ENCODE data around the gene ADAMTS16. TPM values are rescaled to one million over a fixed set of nuclear protein-coding genes. Genes with fewer than 3 reads are reported as not detected.

The ADAMTS16 gene
- total and polyA plus RNA-seq, 2 experiments from 2014 or later: 2.2 to 5.9 TPM

DNA sequence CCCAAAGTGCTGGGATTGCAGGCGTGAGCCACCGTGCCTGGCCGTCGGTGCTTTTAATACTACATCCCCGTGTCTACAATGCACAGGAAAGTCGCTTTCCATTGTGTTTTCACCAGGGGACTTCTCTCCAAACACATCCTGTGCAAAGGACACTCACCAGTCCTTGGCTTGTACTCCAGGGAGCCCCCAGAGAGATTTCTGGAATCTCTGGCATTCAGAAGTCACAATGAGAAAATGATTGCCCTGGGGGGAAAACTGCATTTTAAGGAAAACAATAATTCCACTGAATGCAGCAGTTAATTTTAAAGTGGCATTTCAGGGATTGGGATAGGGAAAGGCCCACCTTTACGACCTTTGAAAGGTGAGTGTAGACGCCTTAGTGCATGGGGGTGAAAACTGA lies 112.0 kb downstream of the ADAMTS16 start:
- TF ChIP-seq, protein P1, sequence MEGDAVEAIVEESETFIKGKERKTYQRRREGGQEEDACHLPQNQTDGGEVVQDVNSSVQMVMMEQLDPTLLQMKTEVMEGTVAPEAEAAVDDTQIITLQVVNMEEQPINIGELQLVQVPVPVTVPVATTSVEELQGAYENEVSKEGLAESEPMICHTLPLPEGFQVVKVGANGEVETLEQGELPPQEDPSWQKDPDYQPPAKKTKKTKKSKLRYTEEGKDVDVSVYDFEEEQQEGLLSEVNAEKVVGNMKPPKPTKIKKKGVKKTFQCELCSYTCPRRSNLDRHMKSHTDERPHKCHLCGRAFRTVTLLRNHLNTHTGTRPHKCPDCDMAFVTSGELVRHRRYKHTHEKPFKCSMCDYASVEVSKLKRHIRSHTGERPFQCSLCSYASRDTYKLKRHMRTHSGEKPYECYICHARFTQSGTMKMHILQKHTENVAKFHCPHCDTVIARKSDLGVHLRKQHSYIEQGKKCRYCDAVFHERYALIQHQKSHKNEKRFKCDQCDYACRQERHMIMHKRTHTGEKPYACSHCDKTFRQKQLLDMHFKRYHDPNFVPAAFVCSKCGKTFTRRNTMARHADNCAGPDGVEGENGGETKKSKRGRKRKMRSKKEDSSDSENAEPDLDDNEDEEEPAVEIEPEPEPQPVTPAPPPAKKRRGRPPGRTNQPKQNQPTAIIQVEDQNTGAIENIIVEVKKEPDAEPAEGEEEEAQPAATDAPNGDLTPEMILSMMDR (IDR thresholded peaks at IDR 0.05; ENCODE audit: poor library complexity): no peak
- no peak for TF ChIP-seq EZH2phosphoT487 (IDR thresholded peaks at IDR 0.05; ENCODE audit: low read depth, severe bottlenecking, unreplicated experiment)
- no peak for TF ChIP-seq EZH2 (IDR thresholded peaks at IDR 0.05; ENCODE audit: borderline replicate concordance)
- Histone ChIP-seq H3K9me3 (ENCODE audit: low read depth) (peaks cover 10% of the 10 kb centered on the region), H3K79me2 (no peaks in the 10 kb centered on the region), H3K4me1 (ENCODE audit: insufficient read depth) (no peaks in the 10 kb centered on the region), H3K4me3 (no peak overlapping the region), H2AFZ (no peak overlapping the region), H3K36me3 (replicated peaks; ENCODE audit: insufficient read depth, low read depth) (no peaks in the 10 kb centered on the region), H3K4me2 (no peak overlapping the region), H3K27ac (no peak overlapping the region), H3K27me3 (no peaks in the 10 kb centered on the region), H3K9me2 (replicated peaks; ENCODE audit: insufficient read depth) (no peaks in the 10 kb centered on the region), H4K20me1 (ENCODE audit: insufficient read depth, poor library complexity, severe bottlenecking) (no peaks in the 10 kb centered on the region)
- 72% methylated on average over 8 of the region's 8 CpGs for WGBS (ENCODE audit: low lambda C conversion rate, missing lambda C conversion rate)
- no peak for DNase-seq (ENCODE audit: low spot score)

DNA sequence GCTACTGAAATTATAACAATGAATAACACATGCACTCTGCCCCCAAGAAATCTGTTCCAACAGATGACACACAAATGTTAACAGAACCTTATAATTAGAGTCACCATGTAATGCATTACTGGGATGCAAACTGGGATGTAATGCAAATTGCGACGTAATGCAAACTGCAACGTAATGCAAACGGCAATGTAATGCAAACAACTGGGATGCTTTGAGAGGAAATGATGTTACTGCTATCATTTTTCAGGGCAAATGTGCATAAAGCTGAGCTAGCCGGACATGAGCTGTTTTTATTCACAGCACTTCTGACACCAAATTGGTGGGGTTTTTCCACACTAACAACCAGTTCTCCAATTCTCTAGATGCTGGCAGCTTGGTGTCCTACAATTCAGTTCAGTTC lies 117.2 kb downstream of the ADAMTS16 start:
- Histone ChIP-seq H3K9me3 (ENCODE audit: low read depth) (peaks cover 10% of the 10 kb centered on the region), H3K9me2 (replicated peaks; ENCODE audit: insufficient read depth) (no peaks in the 10 kb centered on the region), H4K20me1 (ENCODE audit: insufficient read depth, poor library complexity, severe bottlenecking) (no peaks in the 10 kb centered on the region), H3K4me2 (no peak overlapping the region), H3K27me3 (no peaks in the 10 kb centered on the region), H3K4me3 (no peak overlapping the region), H2AFZ (no peak overlapping the region), H3K27ac (no peak overlapping the region), H3K79me2 (no peaks in the 10 kb centered on the region), H3K4me1 (ENCODE audit: insufficient read depth) (no peaks in the 10 kb centered on the region), H3K36me3 (replicated peaks; ENCODE audit: insufficient read depth, low read depth) (no peaks in the 10 kb centered on the region)
- 92% methylated on average over 5 of the region's 5 CpGs for WGBS (ENCODE audit: low lambda C conversion rate, missing lambda C conversion rate)
- no peak for DNase-seq (ENCODE audit: low spot score)
- TF ChIP-seq EZH2 (IDR thresholded peaks at IDR 0.05; ENCODE audit: borderline replicate concordance) (no peak), EZH2phosphoT487 (IDR thresholded peaks at IDR 0.05; ENCODE audit: low read depth, severe bottlenecking, unreplicated experiment) (no peak)
- TF ChIP-seq, protein P1 (IDR thresholded peaks at IDR 0.05; ENCODE audit: poor library complexity): no peak

DNA sequence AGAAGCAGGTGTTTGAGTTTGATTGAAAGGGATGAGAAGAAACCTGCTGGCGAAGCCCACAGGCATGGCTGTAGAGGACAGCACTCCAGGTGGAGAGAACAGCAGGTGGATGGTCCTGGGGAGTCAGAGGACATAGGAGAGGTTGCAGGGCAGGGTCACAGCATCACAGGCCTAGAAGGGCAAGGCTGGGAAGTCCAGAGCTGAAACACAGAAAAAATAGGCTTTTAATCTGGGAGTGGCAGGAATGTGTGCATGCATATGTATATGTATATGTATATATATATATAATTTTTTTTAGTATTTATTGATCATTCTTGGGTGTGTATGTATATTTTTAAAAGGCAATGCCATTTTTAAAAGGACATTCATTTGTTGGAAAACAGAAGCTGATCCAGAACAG lies 118.4 kb downstream of the ADAMTS16 start:
- Histone ChIP-seq H3K9me2 (replicated peaks; ENCODE audit: insufficient read depth) (no peaks in the 10 kb centered on the region), H3K27me3 (no peaks in the 10 kb centered on the region), H3K9me3 (ENCODE audit: low read depth) (peaks cover 10% of the 10 kb centered on the region), H3K4me2 (no peak overlapping the region), H3K27ac (no peak overlapping the region), H2AFZ (no peak overlapping the region), H3K36me3 (replicated peaks; ENCODE audit: insufficient read depth, low read depth) (no peaks in the 10 kb centered on the region), H3K4me1 (ENCODE audit: insufficient read depth) (no peaks in the 10 kb centered on the region), H3K79me2 (no peaks in the 10 kb centered on the region), H3K4me3 (no peak overlapping the region), H4K20me1 (ENCODE audit: insufficient read depth, poor library complexity, severe bottlenecking) (no peaks in the 10 kb centered on the region)
- no peak for TF ChIP-seq EZH2 (IDR thresholded peaks at IDR 0.05; ENCODE audit: borderline replicate concordance)
- no peak for TF ChIP-seq EZH2phosphoT487 (IDR thresholded peaks at IDR 0.05; ENCODE audit: low read depth, severe bottlenecking, unreplicated experiment)
- TF ChIP-seq, protein P1 (IDR thresholded peaks at IDR 0.05; ENCODE audit: poor library complexity): no peak
- WGBS (ENCODE audit: low lambda C conversion rate, missing lambda C conversion rate): 86% methylated on average over 1 of the region's 1 CpG
- no peak for DNase-seq (ENCODE audit: low spot score)

DNA sequence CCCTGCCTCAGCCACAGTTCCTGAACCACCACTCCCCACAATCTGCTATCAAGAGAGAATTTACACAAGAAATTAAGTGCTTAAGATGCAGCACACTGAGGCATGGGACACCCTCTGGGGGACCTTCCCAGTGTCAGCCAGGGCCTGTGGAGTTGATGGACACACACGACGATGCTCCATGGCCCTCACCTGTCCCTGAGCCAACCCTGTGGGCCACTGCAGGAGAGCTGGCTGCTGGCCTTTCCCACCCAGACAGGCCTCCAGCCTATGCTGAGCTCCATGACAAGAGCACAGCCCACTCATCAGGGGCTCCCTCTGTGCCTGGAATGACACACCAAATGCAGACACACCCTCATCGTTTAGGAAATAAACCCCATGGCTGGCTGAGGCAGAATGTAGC lies 124.6 kb downstream of the ADAMTS16 start:
- WGBS (ENCODE audit: low lambda C conversion rate, missing lambda C conversion rate): 86% methylated on average over 3 of the region's 3 CpGs
- H3K79me2 ChIP-seq: no peaks in the 10 kb centered on the region
- no peak for DNase-seq (ENCODE audit: low spot score)
- no peaks in the 10 kb centered on the region for H3K9me3 ChIP-seq (ENCODE audit: low read depth)
- H3K27me3 ChIP-seq: no peaks in the 10 kb centered on the region
- no peak overlapping the region for H2AFZ ChIP-seq
- H3K4me3 ChIP-seq: no peak overlapping the region
- no peaks in the 10 kb centered on the region for H3K9me2 ChIP-seq (replicated peaks; ENCODE audit: insufficient read depth)
- no peak overlapping the region for H3K27ac ChIP-seq
- H3K36me3 ChIP-seq (replicated peaks; ENCODE audit: insufficient read depth, low read depth): no peaks in the 10 kb centered on the region
- H3K4me2 ChIP-seq: no peak overlapping the region
- TF ChIP-seq EZH2 (IDR thresholded peaks at IDR 0.05; ENCODE audit: borderline replicate concordance) (no peak), EZH2phosphoT487 (IDR thresholded peaks at IDR 0.05; ENCODE audit: low read depth, severe bottlenecking, unreplicated experiment) (no peak)
- TF ChIP-seq, protein P1 (IDR thresholded peaks at IDR 0.05; ENCODE audit: poor library complexity): no peak
- no peaks in the 10 kb centered on the region for H4K20me1 ChIP-seq (ENCODE audit: insufficient read depth, poor library complexity, severe bottlenecking)
- no peaks in the 10 kb centered on the region for H3K4me1 ChIP-seq (ENCODE audit: insufficient read depth)

Data from hepatocyte (in vitro differentiated cells).